DOHH2 (cell line): ENCODE results near the gene FXYD7.
A peak's percentile ranks its signal among the peaks of the same experiment; 100 is the strongest.

Experiments
- H3F3A ChIP-seq: fragments of 200-600 bp; sonication (generic), shearing (Covaris generic); 2 replicates; pipeline ENCODE4 v1.6.0; 2016; ENCODE audit warnings: antibody characterized with exemption, mild to moderate bottlenecking; ENCODE audit not compliant: control insufficient read depth, insufficient read depth
- H3K27ac ChIP-seq: fragments of 200-600 bp; sonication (generic); 2 replicates; pipeline ENCODE4 v1.5.1; 2014; ENCODE audit warnings: low read depth, mild to moderate bottlenecking, low read length, moderate library complexity
- H3K27me3 ChIP-seq: fragments of 200-600 bp; sonication (generic); 2 replicates; pipeline ENCODE4 v1.6.1; 2014; ENCODE audit warnings: mild to moderate bottlenecking, low read length, mixed read lengths; ENCODE audit not compliant: control insufficient read depth
- H3K36me3 ChIP-seq: fragments of 200-600 bp; sonication (generic); 2 replicates; pipeline ENCODE4 v1.6.1; 2014; ENCODE audit warnings: mild to moderate bottlenecking, low read length, moderate library complexity, mixed read lengths; ENCODE audit not compliant: control insufficient read depth
- H3K4me1 ChIP-seq: fragments of 200-600 bp; sonication (generic); 2 replicates; pipeline ENCODE4 v1.6.1; 2014; ENCODE audit warnings: mild to moderate bottlenecking, low read length, mixed read lengths; ENCODE audit not compliant: control insufficient read depth
- H3K4me2 ChIP-seq: fragments of 200-600 bp; sonication (generic); 2 replicates; pipeline ENCODE4 v1.6.0; 2014; ENCODE audit warnings: mild to moderate bottlenecking, low read length, moderate library complexity
- H3K4me3 ChIP-seq: fragments of 200-600 bp; sonication (generic); 2 replicates; pipeline ENCODE4 v1.5.1; 2014; ENCODE audit warnings: mild to moderate bottlenecking, low read length, mixed read lengths
- H3K79me2 ChIP-seq: fragments of 200-600 bp; sonication (generic); 2 replicates; pipeline ENCODE4 v1.6.1; 2014; ENCODE audit warnings: mild to moderate bottlenecking, low read length, mixed read lengths; ENCODE audit not compliant: control insufficient read depth
- H3K9me2 ChIP-seq: fragments of 200-600 bp; sonication (generic); replicated peaks from 2 replicates; pipeline ENCODE4 v1.6.1; 2014; ENCODE audit warnings: mild to moderate bottlenecking, low read length, mixed read lengths; ENCODE audit not compliant: control insufficient read depth
- H3K9me3 ChIP-seq: fragments of 200-600 bp; sonication (generic); 2 replicates; pipeline ENCODE4 v1.6.1; 2014; ENCODE audit warnings: antibody characterized with exemption, low read length, mixed read lengths; ENCODE audit not compliant: control insufficient read depth, insufficient read depth
- H4K20me1 ChIP-seq: fragments of 200-600 bp; sonication (generic); 2 replicates; pipeline ENCODE4 v1.6.0; 2014; ENCODE audit warnings: low read depth, mild to moderate bottlenecking, antibody characterized with exemption, low read length, moderate library complexity; ENCODE audit not compliant: control insufficient read depth, insufficient read depth
- CTCF ChIP-seq: fragments of 200-600 bp; sonication (generic); IDR thresholded peaks from one replicate; pipeline ENCODE4 v1.5.1; 2014; ENCODE audit warnings: antibody characterized with exemption, mild to moderate bottlenecking, low read depth, low read length; ENCODE audit not compliant: poor library complexity, severe bottlenecking
- EZH2phosphoT487 ChIP-seq: fragments of 200-600 bp; sonication (generic); IDR thresholded peaks from 2 replicates; pipeline ENCODE4 v1.6.1; 2017; ENCODE audit warnings: borderline replicate concordance, mild to moderate bottlenecking, antibody characterized with exemption, low read length, moderate library complexity, mixed read lengths

Gene FXYD7

DNA sequence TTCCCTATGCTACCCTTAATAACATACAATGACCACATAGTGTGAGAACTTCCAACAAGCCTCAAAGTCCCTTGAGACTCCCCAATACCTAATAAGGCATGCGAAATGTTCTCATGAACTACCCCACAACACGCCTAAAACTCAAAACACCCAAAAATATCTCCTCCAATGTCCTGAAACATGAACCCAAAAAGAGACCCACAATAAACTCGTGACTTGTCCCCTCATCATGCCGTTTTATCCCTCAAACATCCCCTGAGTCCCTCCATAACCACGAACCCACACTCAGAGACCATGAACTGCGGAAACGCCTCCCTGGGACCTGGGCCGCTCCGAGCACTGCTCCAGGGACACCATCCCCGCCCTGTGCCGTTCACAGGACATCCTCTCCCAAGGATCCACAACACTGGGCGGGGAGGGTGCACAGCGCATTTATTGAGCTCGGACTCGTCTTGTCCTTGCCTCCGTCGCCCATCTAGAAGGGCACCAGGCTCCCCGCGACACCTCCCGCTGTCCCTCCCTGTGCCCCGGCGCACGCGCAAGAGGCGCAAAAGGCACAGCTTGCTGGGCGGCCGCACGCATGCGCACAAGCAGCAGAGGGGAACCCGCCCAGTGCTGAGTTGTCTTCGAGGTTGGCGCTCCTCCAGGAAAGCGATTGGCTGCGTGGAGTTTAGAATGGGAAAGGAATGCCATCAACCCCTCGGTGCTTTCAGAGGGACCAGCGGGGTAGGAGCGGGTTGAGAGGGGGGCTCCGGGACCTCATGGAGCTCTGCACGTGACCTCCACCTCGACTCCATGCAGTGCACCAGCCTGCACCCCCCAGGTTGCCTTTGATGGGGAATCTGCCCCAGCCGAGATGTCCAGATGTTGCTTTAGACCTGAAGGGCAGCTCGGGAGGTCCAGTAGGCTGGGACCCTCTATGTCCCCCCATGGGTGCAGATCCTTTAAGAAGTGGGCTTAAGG is 18.7 kb upstream of the FXYD7 start:
- Histone ChIP-seq H3K4me2 (peak overlapping the region; percentile 82), H3F3A (no peaks in the 10 kb centered on the region), H3K9me3 (no peaks in the 10 kb centered on the region), H3K4me1 (peaks cover 16% of the 10 kb centered on the region), H3K27ac (no peak overlapping the region), H3K27me3 (peaks cover 7% of the 10 kb centered on the region), H3K36me3 (no peaks in the 10 kb centered on the region), H4K20me1 (no peaks in the 10 kb centered on the region; the same call in 1 of the 2 replicates), H3K9me2 (no peaks in the 10 kb centered on the region), H3K4me3 (peak overlapping the region; percentile 74), H3K79me2 (no peaks in the 10 kb centered on the region)
- TF ChIP-seq EZH2phosphoT487 (no peak), CTCF (no peak)

DNA sequence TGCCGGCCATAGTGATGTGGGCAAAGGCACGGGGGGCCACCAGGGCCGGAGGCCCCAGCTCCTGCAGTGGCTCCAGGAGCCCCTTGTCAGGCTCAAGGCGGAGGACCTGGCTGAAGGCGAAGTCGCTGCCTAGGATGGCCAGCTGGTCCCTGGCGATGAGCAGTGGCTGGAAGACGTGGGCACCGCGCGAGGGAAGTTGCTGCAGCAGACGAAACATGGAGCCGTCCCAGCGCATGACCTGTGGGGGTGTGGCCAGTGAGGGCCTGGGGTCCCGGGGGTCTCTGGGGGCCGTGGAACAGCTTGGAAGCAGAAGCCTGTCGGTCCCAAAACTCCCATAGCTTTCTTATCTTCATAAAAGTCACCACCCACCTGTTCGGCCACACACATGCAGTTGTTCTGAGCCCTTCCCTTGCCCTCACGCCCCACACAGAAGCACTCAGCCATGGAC is 17.8 kb upstream of the FXYD7 start:
- Histone ChIP-seq H3K27me3 (peaks cover 7% of the 10 kb centered on the region), H3K4me2 (no peak overlapping the region), H3K27ac (no peak overlapping the region), H3K4me3 (no peak overlapping the region), H4K20me1 (no peaks in the 10 kb centered on the region; the same call in 1 of the 2 replicates), H3K36me3 (no peaks in the 10 kb centered on the region), H3K79me2 (no peaks in the 10 kb centered on the region), H3K9me3 (no peaks in the 10 kb centered on the region), H3K4me1 (peaks cover 16% of the 10 kb centered on the region), H3F3A (no peaks in the 10 kb centered on the region), H3K9me2 (no peaks in the 10 kb centered on the region)
- TF ChIP-seq CTCF: no peak
- no peak for TF ChIP-seq EZH2phosphoT487

DNA sequence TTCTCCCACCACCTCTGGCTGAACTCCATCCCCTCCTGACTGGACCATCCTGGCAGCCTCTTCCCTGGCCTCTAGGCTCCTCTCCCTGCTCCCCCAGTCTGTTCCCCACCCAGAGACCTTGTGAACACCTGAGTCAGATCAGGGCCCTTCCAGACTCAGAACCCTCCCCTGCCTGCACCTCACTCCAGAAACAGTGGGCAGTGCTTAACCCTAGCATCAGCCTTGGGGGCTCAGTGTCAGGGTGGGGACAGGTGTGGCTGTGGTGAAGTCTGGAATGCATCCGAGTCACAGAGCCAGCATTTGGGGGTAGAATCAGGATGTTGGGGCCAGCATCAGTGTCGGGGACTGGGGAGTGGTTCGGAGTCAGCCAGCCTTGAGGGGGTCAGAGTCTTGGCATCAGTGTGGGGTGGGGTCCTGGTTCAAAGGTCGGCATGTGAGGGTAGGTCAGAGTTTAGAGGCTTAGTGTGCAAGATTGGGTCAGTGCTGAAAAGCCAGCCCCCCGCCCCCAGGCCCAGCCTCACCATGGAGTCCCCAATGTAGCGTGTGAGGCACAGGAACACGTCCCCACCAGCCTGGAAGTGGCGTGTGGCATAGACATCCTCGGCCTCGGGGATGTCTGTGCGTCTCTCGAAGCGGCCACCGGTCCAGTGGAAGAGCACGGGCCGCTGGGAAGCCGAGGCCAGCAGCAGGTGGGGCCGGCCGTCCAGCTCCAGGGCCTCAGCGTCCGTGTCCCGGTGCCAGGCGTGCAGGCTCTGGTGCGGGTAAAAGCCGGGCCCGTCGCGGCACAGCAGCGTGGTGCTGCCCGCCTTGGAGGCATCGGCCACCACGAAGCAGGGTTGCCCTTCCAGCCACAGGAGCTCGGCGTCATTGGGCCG is 17.1 kb upstream of the FXYD7 start:
- Histone ChIP-seq H3K4me1 (peaks cover 11% of the 10 kb centered on the region), H3F3A (no peaks in the 10 kb centered on the region), H3K27ac (no peak overlapping the region), H3K4me3 (no peak overlapping the region), H3K79me2 (no peaks in the 10 kb centered on the region), H3K4me2 (no peak overlapping the region), H4K20me1 (no peaks in the 10 kb centered on the region; the same call in 1 of the 2 replicates), H3K9me3 (no peaks in the 10 kb centered on the region), H3K27me3 (peaks cover 7% of the 10 kb centered on the region), H3K36me3 (no peaks in the 10 kb centered on the region), H3K9me2 (no peaks in the 10 kb centered on the region)
- no peak for TF ChIP-seq CTCF
- no peak for TF ChIP-seq EZH2phosphoT487
